22Rv1 (cell line): ENCODE results near the gene NAB2.

Experiments
- H3K27ac ChIP-seq: fragments of 450-650 bp; 2 replicates; pipeline ENCODE4 v1.5.1; 2017
- CTCF ChIP-seq: fragments of 450-650 bp; IDR thresholded peaks from 2 replicates; pipeline ENCODE4 v1.5.1; 2017; ENCODE audit warnings: mild to moderate bottlenecking
- ZFX ChIP-seq: fragments of 450-650 bp; IDR thresholded peaks from 2 replicates; pipeline ENCODE4 v1.6.1; 2017; ENCODE audit warnings: antibody characterized with exemption, borderline replicate concordance

Gene NAB2

GRCh38 chr12:57135527-57136326, 46.8 kb downstream of the NAB2 start:
- no peak overlapping the region for H3K27ac ChIP-seq
- no peak for TF ChIP-seq ZFX

- no peak for TF ChIP-seq ZFX
- TF ChIP-seq CTCF: no peak
- no peak overlapping the region for H3K27ac ChIP-seq
Measured at GRCh38 chr12:57138526-57139272, 49.8 kb downstream of the NAB2 start.

GRCh38 chr12:57139796-57140649, 51.1 kb downstream of the NAB2 start:
- no peak overlapping the region for H3K27ac ChIP-seq
- TF ChIP-seq ZFX (no peak), CTCF (no peak)

GRCh38 chr12:57141249-57141648, 52.3 kb downstream of the NAB2 start:
- no peak overlapping the region for H3K27ac ChIP-seq
- TF ChIP-seq ZFX: no peak
- no peak for TF ChIP-seq CTCF

- H3K27ac ChIP-seq: no peak overlapping the region
- TF ChIP-seq CTCF (no peak), ZFX (no peak)
Measured at GRCh38 chr12:57142121-57142520, 53.2 kb downstream of the NAB2 start.

GRCh38 chr12:57142727-57143126, 53.8 kb downstream of the NAB2 start:
- TF ChIP-seq CTCF (no peak), ZFX (no peak)
- no peak overlapping the region for H3K27ac ChIP-seq

GRCh38 chr12:57143454-57143853, 54.5 kb downstream of the NAB2 start:
- H3K27ac ChIP-seq: no peak overlapping the region
- TF ChIP-seq ZFX: no peak
- TF ChIP-seq CTCF: no peak
